Thyroid gland (tissue), 4 donors: ENCODE results near the gene CD37. TPM values are rescaled to one million over a fixed set of nuclear protein-coding genes. Genes with fewer than 3 reads are reported as not detected.
"Not testable (repeated sequence)": the region's sequence is repeated elsewhere in the genome, so short reads cannot be mapped to it uniquely, and the experiment has no call there.

Experiments used
- DNase-seq, 2 donors: peaks; one replicate each; pipeline ENCODE4 v3.0.0-alpha.2; 2019
- H3K27ac ChIP-seq, 3 donors: fragments of 200-600 bp; sonication (generic); 1 replicate in 2 of 3; 2 replicates in 1 of 3; pipeline ENCODE4 v1.5.1; 2016 to 2019; ENCODE audit warnings: mild to moderate bottlenecking in 1 of 3, moderate library complexity in 1 of 3
- H3K27me3 ChIP-seq: fragments of 200-600 bp; sonication (generic); one replicate; pipeline ENCODE4 v1.5.1; 2019
- H3K36me3 ChIP-seq, 2 donors: fragments of 200-600 bp; sonication (generic); one replicate each; pipeline ENCODE4 v1.5.1; 2016 to 2019
- H3K4me1 ChIP-seq, 2 donors: fragments of 200-600 bp; sonication (generic); one replicate each; pipeline ENCODE4 v1.5.1; 2017 to 2019
- H3K4me3 ChIP-seq, 3 donors: fragments of 200-600 bp; sonication (generic); replicated peaks in 1 of 3; 1 replicate in 2 of 3; 2 replicates in 1 of 3; pipeline ENCODE4 v1.5.1; 2016; ENCODE audit warnings: mild to moderate bottlenecking in 1 of 3
- H3K9me3 ChIP-seq: fragments of 200-600 bp; sonication (generic); one replicate; pipeline ENCODE4 v1.5.1; 2017
- POLR2A ChIP-seq, 2 donors: fragments of 450-650 bp; IDR thresholded peaks; one replicate each; pipeline ENCODE4 v1.6.1; 2017; ENCODE audit warnings: antibody characterized with exemption in 2 of 2, mild to moderate bottlenecking in 2 of 2, moderate library complexity in 1 of 2
- WGBS, 2 donors: methylation state at CpG; one replicate each; pipeline ENCODE4 v1.1.5; 2017; 5-methylcytosine and 5-hydroxymethylcytosine counted together
- intact Hi-C: fragments of 100-400 bp; cut with DNase I; formaldehyde crosslinking; loops from one replicate; pipeline ENCODE4 v1.15.1; 2023
- total RNA-seq, 4 donors: library from RNA; depleted of rRNA; stranded (reverse); fragments of >200 nt; gene quantifications; one replicate each; pipeline ENCODE4 v1.2.3, GENCODE V29; 2016
- TF ChIP-seq, protein P1 (sequence below), 6 experiments: fragments of 200-600 bp in 3 of 6; fragments of 450-650 bp in 3 of 6; sonication (generic) in 3 of 6; IDR thresholded peaks; one replicate each; pipeline ENCODE4 v1.5.1; 2016 to 2019; ENCODE audit warnings: antibody characterized with exemption in 6 of 6, mild to moderate bottlenecking in 2 of 6, inconsistent platforms in 1 of 6, moderate library complexity in 1 of 6

Gene CD37
- total RNA-seq, 4 donors from 2014 or later = 2.1 to 9.7 (median 5.4) TPM

- 92% methylated on average over 6 of the region's 6 CpGs for WGBS, 2 donors
- H3K4me1 ChIP-seq = no peaks in the 10 kb centered on the region
- H3K27me3 ChIP-seq = no peaks in the 10 kb centered on the region
- no peak overlapping the region for H3K27ac ChIP-seq
- intact Hi-C loops = no loop called here
- no peak for DNase-seq
- no peaks in the 10 kb centered on the region for H3K36me3 ChIP-seq
- TF ChIP-seq, protein P1, sequence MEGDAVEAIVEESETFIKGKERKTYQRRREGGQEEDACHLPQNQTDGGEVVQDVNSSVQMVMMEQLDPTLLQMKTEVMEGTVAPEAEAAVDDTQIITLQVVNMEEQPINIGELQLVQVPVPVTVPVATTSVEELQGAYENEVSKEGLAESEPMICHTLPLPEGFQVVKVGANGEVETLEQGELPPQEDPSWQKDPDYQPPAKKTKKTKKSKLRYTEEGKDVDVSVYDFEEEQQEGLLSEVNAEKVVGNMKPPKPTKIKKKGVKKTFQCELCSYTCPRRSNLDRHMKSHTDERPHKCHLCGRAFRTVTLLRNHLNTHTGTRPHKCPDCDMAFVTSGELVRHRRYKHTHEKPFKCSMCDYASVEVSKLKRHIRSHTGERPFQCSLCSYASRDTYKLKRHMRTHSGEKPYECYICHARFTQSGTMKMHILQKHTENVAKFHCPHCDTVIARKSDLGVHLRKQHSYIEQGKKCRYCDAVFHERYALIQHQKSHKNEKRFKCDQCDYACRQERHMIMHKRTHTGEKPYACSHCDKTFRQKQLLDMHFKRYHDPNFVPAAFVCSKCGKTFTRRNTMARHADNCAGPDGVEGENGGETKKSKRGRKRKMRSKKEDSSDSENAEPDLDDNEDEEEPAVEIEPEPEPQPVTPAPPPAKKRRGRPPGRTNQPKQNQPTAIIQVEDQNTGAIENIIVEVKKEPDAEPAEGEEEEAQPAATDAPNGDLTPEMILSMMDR (IDR thresholded peaks at IDR 0.05) = no peak
- TF ChIP-seq POLR2A (IDR thresholded peaks at IDR 0.05) = no peak
- no peaks in the 10 kb centered on the region for H3K9me3 ChIP-seq
- H3K4me3 ChIP-seq = no peak overlapping the region
Observed at GRCh38 chr19:49309087-49309486, 26.1 kb upstream of the CD37 start.

DNA sequence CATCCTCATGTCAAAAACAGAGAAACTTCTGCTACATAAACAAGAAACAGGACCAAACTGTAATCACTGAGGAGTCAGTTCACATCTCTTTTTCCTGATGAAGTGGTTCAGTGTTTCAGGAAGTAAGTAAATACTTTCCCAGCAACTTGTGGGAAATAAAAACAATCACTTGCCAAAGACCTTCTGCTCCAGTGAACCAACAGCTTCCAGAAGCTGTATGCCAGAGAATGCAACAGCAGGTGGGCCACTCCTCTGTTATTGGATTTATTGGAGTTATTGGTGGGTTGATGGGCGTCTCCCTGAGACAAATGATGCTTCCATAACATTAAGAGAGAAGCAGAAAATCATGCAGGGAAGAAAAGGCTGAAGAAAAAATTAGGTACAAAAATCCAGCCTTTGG is 20.1 kb upstream of the CD37 start:
- Histone ChIP-seq H3K9me3 (no peaks in the 10 kb centered on the region), H3K4me3 (no peak overlapping the region), H3K36me3 (no peaks in the 10 kb centered on the region), H3K27me3 (no peaks in the 10 kb centered on the region), H3K27ac (no peak overlapping the region), H3K4me1 (no peaks in the 10 kb centered on the region)
- DNase-seq = no peak
- WGBS, 2 donors = 80 to 89% methylated on average over 1 of the region's 1 CpG
- intact Hi-C loops = no loop called here
- TF ChIP-seq, protein P1 (IDR thresholded peaks at IDR 0.05) = no peak
- TF ChIP-seq POLR2A (IDR thresholded peaks at IDR 0.05) = no peak

GRCh38 chr19:49316284-49316683 is 18.9 kb upstream of the CD37 start:
- Histone ChIP-seq H3K4me1 (no peaks in the 10 kb centered on the region), H3K9me3 (no peaks in the 10 kb centered on the region), H3K36me3 (no peaks in the 10 kb centered on the region), H3K4me3 (no peak overlapping the region), H3K27ac (no peak overlapping the region), H3K27me3 (no peaks in the 10 kb centered on the region)
- no peak for DNase-seq
- intact Hi-C loops = no loop called here
- TF ChIP-seq, protein P1 (IDR thresholded peaks at IDR 0.05) = no peak
- no peak for TF ChIP-seq POLR2A (IDR thresholded peaks at IDR 0.05)

DNA sequence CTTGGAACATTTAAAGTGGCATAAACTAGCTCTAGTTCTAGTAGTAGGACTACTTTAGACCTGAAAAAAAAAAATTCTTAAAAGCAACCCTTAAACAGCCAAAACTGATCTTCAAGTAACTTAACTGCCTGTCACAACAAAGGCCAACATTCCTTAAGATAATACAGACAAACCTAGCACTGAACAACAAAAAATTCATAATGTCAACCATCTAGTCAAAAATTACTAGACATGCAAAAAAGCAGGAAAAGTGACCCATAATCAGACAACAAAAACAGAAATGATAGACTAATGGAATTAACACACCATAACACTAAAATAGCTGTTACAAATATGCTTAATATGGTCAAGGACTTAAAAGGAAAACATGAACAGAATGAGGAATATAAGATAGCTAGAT is 16.9 kb upstream of the CD37 start:
- TF ChIP-seq POLR2A (IDR thresholded peaks at IDR 0.05) = no peak
- TF ChIP-seq, protein P1 (IDR thresholded peaks at IDR 0.05) = no peak
- Histone ChIP-seq H3K4me1 (no peaks in the 10 kb centered on the region), H3K36me3 (no peaks in the 10 kb centered on the region), H3K27me3 (no peaks in the 10 kb centered on the region), H3K9me3 (no peaks in the 10 kb centered on the region), H3K4me3 (no peak overlapping the region), H3K27ac (no peak overlapping the region)
- intact Hi-C loops = no loop called here
- DNase-seq = no peak

GRCh38 chr19:49324801-49325576 is 10.2 kb upstream of the CD37 start, which contains the start of gene SLC6A16:
Gene SLC6A16 (minus strand): TSS chr19:49325191. CDS start chr19:49311347, 13,844 bp downstream.
- H3K4me1 ChIP-seq = peaks cover 4% of the 10 kb centered on the region in 2 donors
- DNase-seq = no peak
- no peak within 1 kb of the TSS for H3K27ac ChIP-seq
- intact Hi-C loops = no loop called here
- WGBS, 2 donors = 95 to 97% methylated on average over 38 of the region's 38 CpGs
- no peaks in the 10 kb centered on the region for H3K9me3 ChIP-seq
- no peaks in the 10 kb centered on the region for H3K36me3 ChIP-seq
- no peak within 1 kb of the TSS for H3K4me3 ChIP-seq
- H3K27me3 ChIP-seq = no peaks in the 10 kb centered on the region
- TF ChIP-seq POLR2A (IDR thresholded peaks at IDR 0.05) = no peak

- DNase-seq, H3K36me3 ChIP-seq, H3K4me1 ChIP-seq, H3K27ac ChIP-seq, H3K9me3 ChIP-seq, H3K4me3 ChIP-seq, H3K27me3 ChIP-seq, intact Hi-C loops: not testable (repeated sequence)
- WGBS, 2 donors = 95 to 97% methylated on average over 13 of the region's 13 CpGs
Observed at GRCh38 chr19:49325756-49326155, 9.4 kb upstream of the CD37 start.
